Left ventricle myocardium inferior (tissue), 1 donor: ENCODE measurements around the gene MAN2C1. TPM values are rescaled to one million over a fixed set of nuclear protein-coding genes. Genes with fewer than 3 reads are reported as not detected.

Source experiments
- DNase-seq: peaks from one replicate; pipeline ENCODE4 v3.0.0-alpha.2; 2020
- H3K27ac ChIP-seq: fragments of 200-600 bp; replicated peaks from 2 replicates; pipeline ENCODE4 v1.8.0; 2021
- H3K27me3 ChIP-seq: fragments of 200-600 bp; 2 replicates; pipeline ENCODE4 v1.8.0; 2021; ENCODE audit warnings: low read depth
- H3K36me3 ChIP-seq: fragments of 200-600 bp; 2 replicates; pipeline ENCODE4 v1.8.0; 2021
- H3K4me1 ChIP-seq: fragments of 200-600 bp; 2 replicates; pipeline ENCODE4 v1.8.0; 2021
- H3K4me3 ChIP-seq: fragments of 200-600 bp; 2 replicates; pipeline ENCODE4 v1.8.0; 2021; ENCODE audit warnings: mild to moderate bottlenecking, moderate library complexity
- H3K9me3 ChIP-seq: fragments of 200-600 bp; replicated peaks from 2 replicates; pipeline ENCODE4 v1.8.0; 2021
- CTCF ChIP-seq: fragments of 200-600 bp; IDR thresholded peaks from 2 replicates; pipeline ENCODE4 v1.8.0; 2021; ENCODE audit warnings: antibody characterized with exemption, mild to moderate bottlenecking, borderline replicate concordance
- intact Hi-C: fragments of 100-400 bp; cut with micrococcal nuclease; formaldehyde crosslinking; loops from one replicate; pipeline ENCODE4 v1.11.0; 2022
- total RNA-seq: library from RNA; stranded (reverse); fragmentation: NEBNext Ultra II Directional; extraction: Animal tissue kit (Norgen Biotek cat#: 25700); gene quantifications from one replicate; pipeline ENCODE4 v1.2.1, GENCODE V29; 2021
- donor health status: DM: no; HTN: yes; CAD: no; lungs with severe emphysema.

The MAN2C1 gene
- total RNA-seq, 1 donor from 2014 or later: 114 TPM

GRCh38 chr15:75360856-75361255 is 7.6 kb downstream of the MAN2C1 start:
- no peak overlapping the region for H3K4me3 ChIP-seq
- no peaks in the 10 kb centered on the region for H3K27me3 ChIP-seq
- no peaks in the 10 kb centered on the region for H3K4me1 ChIP-seq
- DNase-seq: no peak
- H3K27ac ChIP-seq: no peak overlapping the region
- intact Hi-C loops: no loop called here
- peaks cover 93% of the 10 kb centered on the region for H3K36me3 ChIP-seq
- no peak for TF ChIP-seq CTCF
- H3K9me3 ChIP-seq: no peaks in the 10 kb centered on the region

GRCh38 chr15:75360391-75360790 is 8.0 kb downstream of the MAN2C1 start:
- Histone ChIP-seq H3K4me3 (no peak overlapping the region), H3K27me3 (no peaks in the 10 kb centered on the region), H3K4me1 (no peaks in the 10 kb centered on the region), H3K27ac (no peak overlapping the region), H3K9me3 (no peaks in the 10 kb centered on the region), H3K36me3 (peaks cover 93% of the 10 kb centered on the region)
- intact Hi-C loops: no loop called here
- DNase-seq: no peak
- TF ChIP-seq CTCF: no peak

- Histone ChIP-seq H3K27ac (no peak overlapping the region), H3K4me1 (no peaks in the 10 kb centered on the region), H3K4me3 (no peak overlapping the region), H3K27me3 (no peaks in the 10 kb centered on the region), H3K9me3 (no peaks in the 10 kb centered on the region), H3K36me3 (peaks cover 96% of the 10 kb centered on the region)
- no peak for DNase-seq
- no peak for TF ChIP-seq CTCF
- intact Hi-C loops: no loop called here
These were observed 8.7 kb downstream of the MAN2C1 start for GRCh38 chr15:75359537-75360250.

GRCh38 chr15:75358771-75359536 is 9.5 kb downstream of the MAN2C1 start:
- no peak for DNase-seq
- TF ChIP-seq CTCF: no peak
- Histone ChIP-seq H3K36me3 (peaks cover 88% of the 10 kb centered on the region), H3K9me3 (no peaks in the 10 kb centered on the region), H3K4me3 (no peak overlapping the region), H3K4me1 (no peaks in the 10 kb centered on the region), H3K27me3 (no peaks in the 10 kb centered on the region), H3K27ac (no peak overlapping the region)
- intact Hi-C loops: no loop called here

GRCh38 chr15:75357976-75358673 is 10.3 kb downstream of the MAN2C1 start:
- H3K36me3 ChIP-seq: peaks cover 81% of the 10 kb centered on the region
- H3K27me3 ChIP-seq: no peaks in the 10 kb centered on the region
- no peak for TF ChIP-seq CTCF
- H3K9me3 ChIP-seq: no peaks in the 10 kb centered on the region
- H3K4me1 ChIP-seq: no peaks in the 10 kb centered on the region
- DNase-seq: no peak
- no peak overlapping the region for H3K27ac ChIP-seq
- intact Hi-C loops: no loop called here
- no peak overlapping the region for H3K4me3 ChIP-seq
